ENCODE data around the gene ADGRB2. TPM values are rescaled to one million over a fixed set of nuclear protein-coding genes. Genes with fewer than 3 reads are reported as not detected.

The ADGRB2 gene
- total RNA-seq, 1 donor, result 7.9 TPM

GRCh38 chr1:31718327-31718897, 45.7 kb downstream of the ADGRB2 start:
- no peak for TF ChIP-seq CTCF (IDR thresholded peaks at IDR 0.05; ENCODE audit: insufficient read depth, low read length)

GRCh38 chr1:31717341-31717740, 46.8 kb downstream of the ADGRB2 start:
- no peak overlapping the region for H3K4me3 ChIP-seq (ENCODE audit: low read depth, low read length)
- no peak for TF ChIP-seq CTCF (IDR thresholded peaks at IDR 0.05; ENCODE audit: insufficient read depth, low read length)
- peak; percentile 41 for DNase-seq (ENCODE audit: low read depth)

More at GRCh38 chr1:31718327-31718897, 45.7 kb downstream of the ADGRB2 start:
- no peak for DNase-seq (ENCODE audit: low read depth)
- no peak overlapping the region for H3K4me3 ChIP-seq (ENCODE audit: low read depth, low read length)

GRCh38 chr1:31715873-31716220, 48.3 kb downstream of the ADGRB2 start:
- DNase-seq (ENCODE audit: low read depth), result no peak
- no peak for TF ChIP-seq CTCF (IDR thresholded peaks at IDR 0.05; ENCODE audit: insufficient read depth, low read length)
- H3K4me3 ChIP-seq (ENCODE audit: low read depth, low read length), result peak overlapping the region; percentile 57

GRCh38 chr1:31715087-31715872, 48.9 kb downstream of the ADGRB2 start:
- H3K4me3 ChIP-seq (ENCODE audit: low read depth, low read length), result peak overlapping the region; percentile 57
- peak; percentile 99 for TF ChIP-seq CTCF (IDR thresholded peaks at IDR 0.05; ENCODE audit: insufficient read depth, low read length)
- DNase-seq (ENCODE audit: low read depth), result peak; percentile 93

- peak; percentile 54 for TF ChIP-seq CTCF (IDR thresholded peaks at IDR 0.05; ENCODE audit: insufficient read depth, low read length)
- peak; percentile 84 for DNase-seq (ENCODE audit: low read depth)
- peak overlapping the region; percentile 39 for H3K4me3 ChIP-seq (ENCODE audit: low read depth, low read length)
Measured at GRCh38 chr1:31714442-31715086, 49.6 kb downstream of the ADGRB2 start.

GRCh38 chr1:31712630-31713029, 51.5 kb downstream of the ADGRB2 start:
- DNase-seq (ENCODE audit: low read depth), result peak; percentile 98
- no peak for TF ChIP-seq CTCF (IDR thresholded peaks at IDR 0.05; ENCODE audit: insufficient read depth, low read length)
- H3K4me3 ChIP-seq (ENCODE audit: low read depth, low read length), result no peak overlapping the region
